Lower leg skin (tissue), 4 donors: ENCODE data around the gene DISC1. TPM values are rescaled to one million over a fixed set of nuclear protein-coding genes. Genes with fewer than 3 reads are reported as not detected.
A peak's percentile ranks its signal among the peaks of the same experiment; 100 is the strongest.

Experiments used
- DNase-seq, 2 donors: peaks; one replicate each; pipeline ENCODE4 v3.0.0-alpha.2; 2019; ENCODE audit warnings: low spot score in 2 of 2
- H3K4me3 ChIP-seq: fragments of 200-600 bp; sonication (generic); 2 replicates; pipeline ENCODE4 v1.5.1; 2017; ENCODE audit warnings: mild to moderate bottlenecking, low read depth; ENCODE audit not compliant: poor library complexity, severe bottlenecking
- POLR2A ChIP-seq, 2 donors: fragments of 450-650 bp; IDR thresholded peaks; one replicate each; pipeline ENCODE4 v1.6.1; 2016 to 2017; ENCODE audit warnings: antibody characterized with exemption in 2 of 2, mild to moderate bottlenecking in 1 of 2, moderate library complexity in 1 of 2
- WGBS, 2 donors: methylation state at CpG; one replicate each; pipeline ENCODE4 v1.1.5; 2018; 5-methylcytosine and 5-hydroxymethylcytosine counted together
- intact Hi-C: fragments of 100-400 bp; cut with DNase I; formaldehyde crosslinking; loops from one replicate; pipeline ENCODE4 v1.15.0; 2023; ENCODE audit warnings: low total_unique reads
- total RNA-seq, 4 donors: library from RNA; depleted of rRNA; stranded (reverse); fragments of >200 nt; gene quantifications; one replicate each; pipeline ENCODE4 v1.1.0, GENCODE V29; 2016
- TF ChIP-seq, protein P1 (sequence below), 3 donors: fragments of 450-650 bp; IDR thresholded peaks; one replicate each; pipeline ENCODE4 v1.5.1; 2016; ENCODE audit warnings: antibody characterized with exemption in 3 of 3, mild to moderate bottlenecking in 3 of 3, moderate library complexity in 2 of 3

DISC1 gene
- total RNA-seq, 4 donors from 2014 or later: 1.6 to 7.4 (median 3.5) TPM

DNA sequence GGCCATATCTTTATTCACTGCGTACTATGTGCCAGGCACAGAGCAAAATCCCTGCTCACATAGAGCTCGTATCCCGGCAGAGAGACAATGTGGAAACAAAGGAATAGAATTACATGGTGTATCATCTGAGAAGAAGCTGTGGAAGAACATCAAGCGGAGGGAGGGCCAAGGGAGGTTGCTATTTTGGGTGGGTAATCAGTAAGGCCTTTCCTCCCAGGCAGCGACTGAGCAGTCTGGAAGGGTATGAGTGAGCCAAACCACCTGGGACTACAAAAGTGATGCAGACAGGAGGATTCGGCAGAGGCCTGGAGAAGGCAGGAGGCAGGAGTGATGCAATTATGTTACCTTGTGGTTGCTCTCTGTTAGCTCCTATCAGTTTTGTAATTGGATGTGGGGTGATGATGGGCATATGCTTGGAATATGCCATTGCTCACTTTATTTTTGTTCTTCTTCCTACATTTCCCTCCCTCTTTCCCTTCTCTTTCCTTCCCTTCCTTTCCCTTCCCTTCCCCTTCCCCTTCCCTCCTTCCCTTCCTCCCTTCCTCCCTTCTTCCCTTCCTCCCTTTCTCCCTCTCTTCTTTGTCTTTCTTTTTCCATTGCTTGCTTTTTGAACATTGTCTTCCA, 172.9 kb downstream of the DISC1 start:
- H3K4me3 ChIP-seq: no peak overlapping the region
- no peak for DNase-seq
- intact Hi-C loops: no loop called here
- WGBS, 2 donors: 87 to 90% methylated on average over 6 of the region's 6 CpGs
- TF ChIP-seq, protein P1, sequence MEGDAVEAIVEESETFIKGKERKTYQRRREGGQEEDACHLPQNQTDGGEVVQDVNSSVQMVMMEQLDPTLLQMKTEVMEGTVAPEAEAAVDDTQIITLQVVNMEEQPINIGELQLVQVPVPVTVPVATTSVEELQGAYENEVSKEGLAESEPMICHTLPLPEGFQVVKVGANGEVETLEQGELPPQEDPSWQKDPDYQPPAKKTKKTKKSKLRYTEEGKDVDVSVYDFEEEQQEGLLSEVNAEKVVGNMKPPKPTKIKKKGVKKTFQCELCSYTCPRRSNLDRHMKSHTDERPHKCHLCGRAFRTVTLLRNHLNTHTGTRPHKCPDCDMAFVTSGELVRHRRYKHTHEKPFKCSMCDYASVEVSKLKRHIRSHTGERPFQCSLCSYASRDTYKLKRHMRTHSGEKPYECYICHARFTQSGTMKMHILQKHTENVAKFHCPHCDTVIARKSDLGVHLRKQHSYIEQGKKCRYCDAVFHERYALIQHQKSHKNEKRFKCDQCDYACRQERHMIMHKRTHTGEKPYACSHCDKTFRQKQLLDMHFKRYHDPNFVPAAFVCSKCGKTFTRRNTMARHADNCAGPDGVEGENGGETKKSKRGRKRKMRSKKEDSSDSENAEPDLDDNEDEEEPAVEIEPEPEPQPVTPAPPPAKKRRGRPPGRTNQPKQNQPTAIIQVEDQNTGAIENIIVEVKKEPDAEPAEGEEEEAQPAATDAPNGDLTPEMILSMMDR (IDR thresholded peaks at IDR 0.05): no peak
- no peak for TF ChIP-seq POLR2A (IDR thresholded peaks at IDR 0.05)

GRCh38 chr1:231800108-231800507, 173.5 kb downstream of the DISC1 start:
- intact Hi-C loops: no loop called here
- DNase-seq: no peak
- 38 to 42% methylated on average over 5 of the region's 5 CpGs for WGBS, 2 donors
- H3K4me3 ChIP-seq: no peak overlapping the region
- no peak for TF ChIP-seq POLR2A (IDR thresholded peaks at IDR 0.05)
- TF ChIP-seq, protein P1 (IDR thresholded peaks at IDR 0.05): no peak

DNA sequence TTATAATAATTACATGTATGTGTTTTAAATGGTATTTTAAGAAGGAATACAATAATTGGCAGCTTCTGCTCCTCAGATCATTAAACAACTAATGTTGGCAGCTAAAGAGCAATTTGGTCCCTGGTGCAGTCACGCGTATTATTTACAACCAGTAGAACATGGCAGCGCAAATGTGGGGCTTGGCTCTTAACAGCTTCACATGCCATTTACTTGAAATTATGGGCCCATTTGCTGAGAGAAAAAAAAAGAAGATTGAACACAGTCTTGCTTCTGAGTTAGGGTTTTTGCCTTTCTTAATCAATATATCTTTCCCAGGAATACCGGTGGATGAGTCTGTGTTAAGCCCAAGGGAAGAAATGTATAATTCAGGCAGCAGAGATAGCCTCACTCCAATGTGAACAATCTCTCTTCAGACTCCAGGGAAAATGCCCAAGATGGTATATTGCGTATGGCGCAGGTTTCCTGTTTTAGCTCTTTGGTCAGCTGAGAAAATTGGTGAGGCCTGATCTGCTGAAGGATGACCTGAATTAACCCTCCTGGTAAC, 174.5 kb downstream of the DISC1 start:
- no peak for DNase-seq
- no peak overlapping the region for H3K4me3 ChIP-seq
- TF ChIP-seq, protein P1 (IDR thresholded peaks at IDR 0.05): no peak
- no peak for TF ChIP-seq POLR2A (IDR thresholded peaks at IDR 0.05)
- 88 to 91% methylated on average over 6 of the region's 6 CpGs for WGBS, 2 donors
- intact Hi-C loops: no loop called here

GRCh38 chr1:231803353-231803752, 176.8 kb downstream of the DISC1 start:
- peak; percentile 75 to 86 for DNase-seq
- WGBS, 2 donors: 64 to 69% methylated on average over 8 of the region's 8 CpGs
- intact Hi-C loops: no loop called here
- H3K4me3 ChIP-seq: no peak overlapping the region
- TF ChIP-seq, protein P1 (IDR thresholded peaks at IDR 0.05): no peak
- no peak for TF ChIP-seq POLR2A (IDR thresholded peaks at IDR 0.05)

DNA sequence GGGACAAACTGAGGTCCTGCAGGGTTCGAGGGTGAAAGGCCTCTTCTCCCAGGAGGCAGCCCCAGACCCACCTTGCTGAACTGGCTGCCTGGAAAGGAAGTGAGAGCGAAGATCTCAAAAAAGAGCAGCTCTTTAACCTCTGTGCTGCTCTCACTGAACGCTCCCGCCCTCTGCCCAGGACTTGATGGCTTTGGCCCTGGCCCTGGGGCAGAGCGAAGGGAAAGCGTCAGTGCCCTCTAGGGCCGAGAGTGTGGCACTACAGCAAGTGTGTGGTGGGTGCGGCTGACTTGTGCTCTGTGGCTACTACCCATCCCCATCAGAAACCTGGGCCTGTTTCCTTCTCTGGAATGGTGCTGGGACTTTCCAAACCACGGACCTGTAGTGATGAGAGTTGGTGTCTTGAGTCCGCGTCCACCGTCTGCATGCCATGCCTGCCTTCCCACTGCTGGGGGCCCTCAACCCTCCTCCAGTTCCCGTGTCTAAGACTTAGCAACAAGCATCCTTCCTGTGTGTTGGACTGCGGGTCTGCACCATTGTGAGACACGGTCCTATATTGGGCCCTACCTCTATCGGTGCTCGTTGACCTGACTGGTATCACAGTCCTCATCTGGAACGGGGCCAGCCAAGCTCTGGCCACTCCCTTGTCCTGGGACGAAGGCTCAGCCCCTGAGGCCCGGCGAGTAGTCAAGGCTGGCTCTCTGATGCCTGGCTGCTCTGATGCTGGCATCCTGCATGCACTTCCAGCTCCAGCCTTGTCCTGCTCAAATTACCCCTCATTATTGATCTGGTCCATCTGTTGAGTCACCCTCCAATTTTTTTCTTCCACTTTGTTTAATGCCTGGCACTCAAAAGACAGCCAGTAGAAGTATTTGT, 180.3 kb downstream of the DISC1 start:
- no peak for TF ChIP-seq POLR2A (IDR thresholded peaks at IDR 0.05)
- TF ChIP-seq, protein P1 (IDR thresholded peaks at IDR 0.05): no peak
- peak in 1 of 2 donors; percentile 33 for DNase-seq
- no peak overlapping the region for H3K4me3 ChIP-seq
- 69 to 74% methylated on average over 21 of the region's 21 CpGs for WGBS, 2 donors
- intact Hi-C loops: no loop called here
